NCI-H1417 treated with DMSO at 0.1 percent for 48 hours (cell line): ENCODE measurements around the gene ARL15.

Experiments used
- DNase-seq: peaks from one replicate; lab custom pipeline; 2025; lab: John Stamatoyannopoulos, UW

ARL15 gene

DNA sequence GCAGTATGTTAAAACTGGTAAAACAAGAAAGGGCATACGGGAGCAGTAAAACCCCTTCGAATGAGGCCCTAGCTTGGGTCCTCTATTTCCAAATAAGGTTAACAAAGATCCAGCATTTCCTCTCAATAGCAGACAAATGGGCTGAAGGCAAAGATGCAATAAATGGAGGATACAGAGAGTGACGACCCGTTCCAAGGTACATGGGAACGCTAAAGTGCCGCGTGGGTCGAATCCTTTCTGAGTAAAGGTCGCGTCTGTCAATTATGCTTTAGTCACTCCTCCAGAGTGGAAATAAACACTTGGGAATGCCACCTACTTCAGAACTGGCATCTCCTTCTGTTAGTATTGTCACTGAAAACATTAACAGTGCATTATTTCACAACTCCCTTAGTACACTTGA lies 24.7 kb downstream of the ARL15 start:
- no peak for DNase-seq

DNA sequence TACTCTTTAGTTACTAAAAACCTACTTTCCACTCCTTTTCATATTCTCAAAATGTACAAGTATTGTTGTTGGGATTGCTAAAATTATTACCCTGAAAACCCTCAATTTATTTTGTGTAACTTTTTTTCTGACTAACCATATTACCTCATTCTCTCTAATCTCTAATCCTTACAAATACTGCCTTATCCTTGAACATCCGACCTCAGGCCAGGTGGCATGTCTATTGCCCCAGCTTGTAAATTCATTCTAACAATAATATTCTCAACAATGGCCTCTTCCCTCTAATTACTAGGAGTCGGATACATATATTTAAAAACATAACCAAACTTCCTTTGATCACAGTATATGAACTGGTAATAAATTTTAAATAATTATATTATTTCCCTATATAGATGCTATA lies 25.8 kb downstream of the ARL15 start:
- no peak for DNase-seq

DNA sequence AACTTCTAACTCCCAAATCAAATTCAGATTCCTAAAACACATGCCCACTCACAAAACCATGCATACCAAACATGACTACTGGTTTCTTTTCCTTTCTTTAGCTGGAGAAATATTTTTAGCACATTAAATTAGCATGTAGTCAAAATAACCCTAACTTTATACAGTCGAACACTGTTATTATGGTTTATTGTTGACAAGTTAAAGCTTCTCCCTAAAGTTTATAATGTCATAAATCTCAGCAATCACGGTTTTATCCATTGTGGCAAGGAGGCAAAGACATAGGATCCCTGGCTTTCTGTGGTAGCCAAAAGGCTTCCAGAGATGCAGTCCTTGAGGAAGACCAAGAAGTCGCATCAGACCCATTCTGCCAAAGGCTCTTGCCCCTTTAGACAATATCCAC lies 27.5 kb downstream of the ARL15 start:
- DNase-seq = no peak

GRCh38 chr5:54281960-54282692 lies 28.2 kb downstream of the ARL15 start:
- no peak for DNase-seq

DNA sequence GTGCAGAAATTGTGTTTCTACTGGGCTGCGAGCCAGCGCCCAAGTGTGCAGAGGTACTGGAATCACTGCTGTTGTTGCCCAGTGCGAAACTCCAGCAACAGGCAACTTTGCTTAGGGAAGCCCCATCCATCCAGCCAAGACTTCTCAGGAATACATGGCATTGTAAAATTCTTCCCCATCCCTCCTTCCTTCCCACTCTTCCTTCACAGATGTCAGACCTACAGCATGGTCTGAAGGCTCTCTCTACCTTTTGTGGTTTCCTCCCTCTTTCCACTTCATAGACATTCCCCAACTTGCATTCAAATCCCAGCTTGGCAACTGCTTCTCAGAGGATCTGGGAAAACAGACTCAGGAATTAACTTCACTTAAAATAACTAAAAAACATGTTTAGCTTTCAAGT lies 30.4 kb downstream of the ARL15 start:
- DNase-seq = no peak

DNA sequence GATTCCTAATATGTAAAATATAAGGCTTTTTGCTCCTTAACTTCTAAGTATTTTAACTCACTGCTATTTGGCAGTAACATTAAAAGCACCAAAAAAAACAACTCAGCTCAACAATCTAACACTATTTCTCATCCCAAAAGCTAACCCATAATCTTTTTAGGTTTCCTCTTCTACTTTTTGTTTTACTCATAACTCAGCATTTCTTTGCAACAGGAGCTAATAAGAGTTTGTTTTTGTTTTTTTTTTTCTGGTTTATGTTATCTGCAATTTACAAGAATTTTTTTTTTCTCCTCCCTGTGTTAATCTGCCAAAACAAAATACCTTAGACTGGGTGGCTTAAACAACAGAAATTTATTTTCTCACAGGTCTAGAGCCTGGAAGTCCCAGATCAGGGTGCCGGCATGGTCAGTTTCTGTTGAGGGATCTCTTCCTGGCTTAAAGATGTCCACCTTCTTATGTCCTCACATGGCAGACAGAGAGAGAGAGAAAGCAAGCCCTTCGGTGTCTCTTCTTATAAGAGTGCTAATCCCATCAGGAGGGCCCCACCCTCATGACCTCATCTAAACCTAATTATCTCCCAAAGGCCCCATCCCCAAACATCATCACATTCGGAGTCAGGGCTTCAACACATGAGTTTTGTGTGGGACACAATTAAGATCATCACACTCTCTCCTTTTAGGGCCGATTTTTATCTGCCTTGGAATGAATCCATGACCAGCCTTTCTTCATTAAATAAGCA lies 31.2 kb downstream of the ARL15 start:
- no peak for DNase-seq

GRCh38 chr5:54278036-54278830 lies 32.1 kb downstream of the ARL15 start:
- DNase-seq = no peak

- no peak for DNase-seq
Observed at GRCh38 chr5:54276048-54276447, 34.3 kb downstream of the ARL15 start.

DNA sequence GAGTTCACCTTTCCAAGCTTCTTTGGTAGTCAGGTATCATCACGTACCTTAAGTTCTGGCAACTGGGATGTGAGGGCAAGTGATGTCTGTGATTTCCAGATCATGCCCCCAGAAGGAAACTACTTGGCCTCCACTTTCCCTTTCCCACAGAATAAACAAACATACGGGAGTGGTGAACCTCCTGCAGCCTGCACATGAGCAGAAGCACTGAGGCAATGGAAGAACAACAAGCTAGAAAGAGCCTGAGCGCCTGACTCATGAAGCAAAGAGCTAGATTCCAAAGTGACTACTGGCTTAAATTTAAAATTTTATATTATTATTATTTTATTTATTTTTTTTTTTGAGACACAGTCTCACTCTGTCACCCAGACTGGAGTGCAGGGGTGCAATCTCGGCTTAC lies 35.0 kb downstream of the ARL15 start:
- no peak for DNase-seq

DNA sequence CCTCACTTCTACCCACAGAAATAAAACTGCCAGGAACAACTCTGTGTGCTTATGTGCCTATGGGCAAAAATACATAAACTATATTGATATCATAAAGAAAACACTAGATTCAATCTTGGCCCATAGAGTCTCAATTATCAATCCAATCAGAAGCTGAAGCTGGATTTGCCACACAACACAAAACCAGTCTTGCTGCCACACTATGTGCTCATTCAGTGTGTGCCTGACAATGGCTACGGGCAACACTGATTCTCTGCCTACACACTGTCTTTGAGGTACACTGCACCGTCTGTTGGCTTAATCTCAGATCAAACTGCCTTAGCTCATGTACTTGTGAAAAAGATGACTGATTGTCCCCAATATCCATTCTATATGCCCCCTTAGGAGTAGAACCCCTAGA lies 35.4 kb downstream of the ARL15 start:
- no peak for DNase-seq

DNA sequence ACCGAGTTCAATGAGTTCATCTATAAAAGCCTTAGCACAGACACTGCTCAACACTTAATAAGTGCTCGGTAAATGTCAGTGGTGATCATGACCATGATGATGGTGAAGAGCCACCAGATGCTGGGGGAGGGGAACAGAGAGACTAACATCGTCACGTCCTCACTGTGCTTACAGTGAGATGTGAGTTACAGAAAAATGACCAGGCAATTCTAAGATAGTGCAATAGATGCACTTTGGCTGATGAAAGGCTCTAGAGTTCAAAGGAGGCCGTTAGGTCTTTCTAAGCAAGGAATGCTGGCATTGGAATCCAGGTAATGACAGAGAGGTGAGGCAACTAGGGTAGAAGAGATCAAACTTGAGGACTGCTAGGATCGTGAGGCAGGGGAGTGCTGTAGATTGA lies 36.7 kb downstream of the ARL15 start:
- no peak for DNase-seq

DNA sequence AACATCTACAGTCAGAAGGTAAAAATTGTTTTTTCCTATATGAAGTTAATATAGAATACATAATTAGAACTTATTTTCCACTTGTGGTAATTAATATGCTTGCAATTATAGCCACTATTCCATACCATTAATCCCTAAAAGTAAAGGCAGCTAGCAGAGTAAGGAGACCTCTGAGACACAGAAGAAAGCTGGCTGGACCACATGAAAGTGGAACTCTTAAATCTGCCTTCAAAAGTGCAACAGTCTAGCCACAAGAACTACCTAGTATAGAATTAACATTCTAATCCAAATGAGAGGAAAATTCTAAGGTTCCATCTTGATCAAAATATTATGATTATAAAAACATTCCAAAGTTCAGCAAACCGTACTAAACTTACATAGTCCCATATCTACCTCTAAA lies 37.6 kb downstream of the ARL15 start:
- no peak for DNase-seq

- DNase-seq = no peak
Observed at GRCh38 chr5:54270326-54270725, 40.0 kb downstream of the ARL15 start.

- no peak for DNase-seq
Observed at GRCh38 chr5:54264574-54264973, 45.8 kb downstream of the ARL15 start.

GRCh38 chr5:54263447-54263846 lies 46.9 kb downstream of the ARL15 start:
- DNase-seq = no peak

GRCh38 chr5:54261596-54261995 lies 48.8 kb downstream of the ARL15 start:
- DNase-seq = no peak

DNA sequence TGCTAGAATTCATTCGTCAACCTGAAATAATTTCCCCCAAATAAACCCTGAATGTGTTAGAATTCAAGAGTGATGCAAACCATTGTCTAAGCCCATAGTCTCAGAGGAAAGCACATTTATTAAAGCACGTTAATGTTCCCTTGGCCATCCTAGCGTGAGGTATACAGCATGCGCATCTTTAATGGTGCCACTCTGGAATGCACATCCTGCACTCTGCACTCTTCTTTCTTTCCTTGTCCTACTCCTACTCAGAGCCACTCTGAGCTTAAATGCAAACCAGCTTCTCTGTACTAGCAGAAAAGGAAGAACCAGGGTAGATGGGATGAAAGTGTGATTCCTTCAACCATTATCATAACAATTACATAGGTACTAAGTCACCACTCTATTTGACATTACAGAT lies 50.4 kb downstream of the ARL15 start:
- no peak for DNase-seq

GRCh38 chr5:54259090-54259489 lies 51.3 kb downstream of the ARL15 start:
- DNase-seq = no peak

DNA sequence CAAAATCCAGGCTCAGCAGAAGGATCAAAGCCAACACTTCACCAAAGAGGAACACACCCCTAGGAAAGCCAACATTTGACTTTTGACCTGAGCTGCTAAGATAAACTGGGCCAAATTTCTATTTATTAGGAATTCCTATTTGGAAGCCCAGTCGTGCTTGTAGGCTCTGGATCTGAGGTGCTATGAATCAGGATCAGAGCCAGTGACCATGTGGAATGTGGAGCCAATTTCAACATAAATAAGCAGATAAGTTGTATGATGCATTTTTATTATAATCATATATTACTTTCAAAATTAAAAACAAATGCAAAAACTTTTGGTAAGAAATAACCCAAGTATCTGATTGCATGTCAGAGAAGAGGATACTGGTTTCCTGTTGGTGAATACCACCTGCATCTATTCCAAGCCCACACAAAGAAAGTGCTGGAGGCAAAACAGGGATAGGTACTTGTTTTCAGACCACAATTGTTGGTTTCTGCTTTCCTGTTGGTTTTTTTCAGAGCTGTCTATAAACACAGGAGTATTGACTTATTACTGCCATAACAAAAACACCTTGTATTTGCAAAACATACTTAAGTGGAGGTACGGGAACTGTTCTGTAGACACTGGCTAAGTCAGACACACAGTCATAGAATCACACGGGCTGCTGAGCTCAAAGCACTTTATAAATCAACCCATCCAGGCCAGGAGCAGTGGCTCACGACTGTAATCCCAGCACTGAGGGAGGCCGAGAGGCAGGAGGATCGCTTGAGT lies 52.8 kb downstream of the ARL15 start:
- DNase-seq = no peak

GRCh38 chr5:54254482-54255198 lies 55.7 kb downstream of the ARL15 start:
- DNase-seq = no peak

- DNase-seq = no peak
Observed at GRCh38 chr5:54251981-54252380, 58.4 kb downstream of the ARL15 start.
